SKM-1 treated with dmso at 0.1 percent for 144 hours (cell line): Measurements from ENCODE around the gene LPP.

ENCODE experiments used
- DNase-seq: peaks from one replicate; lab custom pipeline; 2025; ENCODE audit not compliant: unreplicated experiment; lab: John Stamatoyannopoulos, UW

LPP gene

DNA sequence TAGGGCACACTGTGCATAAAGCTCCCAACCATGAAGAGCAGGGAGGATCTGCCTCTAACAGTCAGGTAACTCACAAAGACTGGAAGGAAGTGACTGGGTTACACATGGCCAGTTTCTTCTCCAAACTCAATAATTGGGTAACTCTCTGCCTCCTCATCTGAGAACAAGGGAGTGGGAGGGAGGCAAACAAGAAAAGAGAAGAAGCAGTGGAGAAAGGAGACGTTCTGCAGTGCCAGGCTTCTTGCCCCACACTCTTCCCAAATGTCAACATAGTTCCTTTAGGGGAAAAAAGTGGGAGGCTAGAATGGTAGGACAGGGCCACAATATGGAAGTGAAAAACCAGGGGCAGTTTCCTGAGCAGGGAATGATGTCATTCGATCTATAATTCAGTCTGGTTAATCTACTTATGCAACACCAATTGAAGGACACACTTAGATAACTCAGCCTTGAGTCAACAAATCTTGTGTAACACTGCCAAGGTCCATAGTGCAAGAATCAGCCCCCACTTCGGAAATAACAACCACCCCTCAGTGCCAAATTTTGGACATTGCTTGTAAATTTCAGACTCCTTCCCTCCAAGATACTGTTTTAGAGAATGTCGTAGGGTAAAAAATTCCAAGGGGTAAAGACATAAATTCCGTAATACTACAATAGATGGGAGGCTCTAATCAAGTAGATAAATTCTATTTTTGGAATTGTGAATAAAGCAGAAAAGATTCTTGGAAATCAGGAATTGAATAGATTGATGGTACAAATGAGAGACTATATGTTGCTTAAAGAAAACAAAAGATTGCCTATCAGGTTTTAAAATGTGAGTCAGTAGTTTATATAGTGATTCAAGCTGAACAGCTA is 143.0 kb downstream of the LPP start:
- peak; percentile 91 for DNase-seq

DNA sequence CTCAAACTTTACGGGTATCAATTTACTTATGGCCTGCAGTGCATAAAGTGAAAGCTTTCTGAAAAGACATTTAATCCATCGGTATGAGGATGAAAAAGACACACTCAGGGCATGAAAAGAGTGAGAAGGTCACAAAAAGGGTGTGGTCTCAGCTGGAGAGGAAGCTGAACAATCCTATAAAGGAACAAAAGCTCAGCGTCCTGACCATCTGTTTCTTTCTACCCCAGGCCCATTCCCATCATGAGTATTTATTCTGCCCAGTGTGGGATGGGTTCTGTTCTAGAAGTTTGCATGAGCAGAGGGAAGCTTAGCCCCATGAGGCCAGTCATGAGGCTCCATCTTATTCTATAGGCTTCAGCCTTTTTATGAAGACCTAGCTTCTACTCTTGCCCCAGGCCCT is 144.6 kb downstream of the LPP start:
- no peak for DNase-seq

DNA sequence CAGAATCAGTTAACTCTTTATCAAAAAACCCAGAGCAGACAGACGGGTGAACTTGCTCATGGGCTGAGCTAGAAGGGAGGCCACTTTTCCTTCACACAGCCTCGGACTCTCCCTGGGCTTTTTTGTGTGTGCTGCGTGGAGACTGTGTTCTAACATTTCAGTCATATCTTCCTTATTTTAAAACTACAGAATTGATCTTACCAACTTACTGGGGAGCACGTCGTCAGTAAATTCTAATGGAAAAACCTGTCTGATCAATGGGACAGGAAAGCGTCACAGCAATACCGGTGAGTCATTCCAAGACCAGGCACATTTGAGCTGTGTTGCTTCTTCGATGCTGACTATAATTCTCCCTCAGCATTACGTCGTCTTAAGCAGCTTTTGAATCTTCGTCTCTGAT is 145.1 kb downstream of the LPP start:
- no peak for DNase-seq

- DNase-seq, result no peak
Observed at GRCh38 chr3:188299708-188300107, 145.8 kb downstream of the LPP start.

DNA sequence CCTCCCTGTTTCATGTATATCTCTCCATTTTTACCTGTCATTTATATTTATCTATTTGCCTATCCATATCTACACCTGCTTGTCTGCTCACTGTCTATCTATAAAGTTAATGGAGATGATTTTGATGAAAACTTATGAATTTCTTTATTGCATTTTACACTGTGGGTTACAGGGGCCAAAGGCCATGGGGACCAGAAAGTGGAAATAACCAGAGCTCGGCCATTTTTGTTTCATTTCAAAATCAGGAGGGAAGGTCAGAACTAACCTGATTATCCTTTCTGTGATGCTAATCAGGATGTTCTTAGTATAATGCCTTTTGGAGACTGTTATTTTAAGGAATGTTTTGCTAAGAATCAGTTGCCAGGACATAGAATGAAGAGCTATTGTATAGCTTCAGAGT is 147.2 kb downstream of the LPP start:
- DNase-seq, result no peak

DNA sequence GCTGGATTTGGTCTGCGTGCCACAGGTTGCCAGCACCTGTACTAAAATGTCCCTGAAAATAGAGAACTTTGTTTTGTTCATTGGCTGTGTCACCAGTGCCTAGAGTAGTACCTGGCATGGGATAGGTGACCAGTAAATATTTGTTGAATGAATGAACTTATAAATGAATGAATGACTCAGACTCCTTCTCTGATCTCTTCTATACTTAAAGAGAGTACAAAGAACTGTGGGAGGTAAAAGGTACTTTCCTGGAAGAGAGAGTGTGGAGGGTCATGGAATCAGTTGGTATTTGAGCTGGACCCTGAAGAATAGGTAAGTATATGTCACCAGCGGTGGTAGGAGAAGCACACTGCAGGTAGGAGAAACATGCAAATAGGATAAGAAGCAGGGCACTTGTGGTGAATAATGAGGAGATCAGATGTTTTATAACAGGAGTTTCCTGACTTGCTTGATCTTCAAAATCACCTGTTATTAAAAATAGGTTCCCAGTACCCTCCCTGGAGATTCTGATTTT is 149.4 kb downstream of the LPP start:
- DNase-seq, result no peak

DNA sequence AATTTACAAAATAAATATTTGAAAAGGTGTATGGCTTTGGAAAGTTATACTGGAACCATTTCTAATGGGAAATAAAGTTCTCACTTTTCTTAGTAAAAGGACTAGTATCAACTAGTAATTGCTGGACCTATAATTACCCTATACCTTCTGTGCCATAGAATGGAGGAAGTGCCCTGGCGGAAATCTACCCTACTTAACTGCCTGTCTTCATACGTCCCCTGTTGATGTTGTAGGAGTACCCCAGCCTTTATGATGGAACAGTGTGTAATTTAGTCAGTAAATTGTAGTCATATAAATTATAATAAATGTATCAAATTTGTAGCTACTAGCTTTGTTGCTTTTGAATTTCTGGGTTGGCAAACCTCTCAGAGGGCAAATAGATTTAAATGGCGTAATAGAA is 149.9 kb downstream of the LPP start:
- no peak for DNase-seq

- DNase-seq, result no peak
Observed at GRCh38 chr3:188304501-188304900, 150.5 kb downstream of the LPP start.

DNA sequence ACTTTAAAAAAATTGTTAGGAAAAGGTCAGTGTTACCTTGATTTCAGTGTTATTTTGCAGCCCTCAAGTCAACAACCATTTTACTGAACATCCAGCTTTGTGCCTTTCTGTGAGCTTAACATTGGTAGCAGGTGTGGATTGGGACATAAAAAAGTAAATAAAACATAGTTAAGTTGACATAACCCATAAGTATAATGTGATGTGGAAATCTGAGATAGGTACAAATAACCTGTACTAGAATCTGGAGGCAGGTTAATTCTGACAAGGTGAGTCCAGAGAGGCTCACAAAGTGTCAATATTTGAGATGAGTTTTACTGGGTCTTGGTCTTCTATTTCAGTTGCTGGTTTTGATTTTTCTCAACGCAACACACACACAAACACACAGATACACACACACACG is 151.3 kb downstream of the LPP start:
- DNase-seq, result no peak

DNA sequence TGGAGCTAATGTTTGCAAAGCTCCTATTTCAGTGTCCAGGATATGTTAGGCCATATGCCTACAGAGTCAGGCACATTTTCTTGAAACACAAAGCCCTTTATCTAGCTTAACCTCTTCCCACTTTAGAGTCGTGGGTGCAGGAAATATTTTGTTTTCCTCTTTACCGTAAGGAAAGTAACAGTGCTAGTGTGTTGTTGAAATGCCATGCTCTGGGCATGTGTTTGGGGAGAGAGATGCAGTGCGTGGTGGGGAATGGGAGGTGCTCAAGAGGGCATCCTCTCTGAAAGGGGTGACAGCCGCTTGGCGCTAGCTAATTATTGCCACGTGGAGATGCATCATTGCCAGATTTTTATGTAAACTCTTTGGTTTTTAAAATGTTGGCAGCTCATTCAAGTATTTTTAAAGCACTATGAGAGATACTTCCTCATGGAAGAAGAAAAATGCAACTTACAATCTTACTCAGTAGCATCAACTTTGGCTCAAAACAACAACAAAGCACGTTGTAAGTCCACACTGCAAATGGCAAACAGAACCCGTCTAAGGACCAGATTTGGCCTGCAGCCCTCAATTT is 152.6 kb downstream of the LPP start:
- no peak for DNase-seq

DNA sequence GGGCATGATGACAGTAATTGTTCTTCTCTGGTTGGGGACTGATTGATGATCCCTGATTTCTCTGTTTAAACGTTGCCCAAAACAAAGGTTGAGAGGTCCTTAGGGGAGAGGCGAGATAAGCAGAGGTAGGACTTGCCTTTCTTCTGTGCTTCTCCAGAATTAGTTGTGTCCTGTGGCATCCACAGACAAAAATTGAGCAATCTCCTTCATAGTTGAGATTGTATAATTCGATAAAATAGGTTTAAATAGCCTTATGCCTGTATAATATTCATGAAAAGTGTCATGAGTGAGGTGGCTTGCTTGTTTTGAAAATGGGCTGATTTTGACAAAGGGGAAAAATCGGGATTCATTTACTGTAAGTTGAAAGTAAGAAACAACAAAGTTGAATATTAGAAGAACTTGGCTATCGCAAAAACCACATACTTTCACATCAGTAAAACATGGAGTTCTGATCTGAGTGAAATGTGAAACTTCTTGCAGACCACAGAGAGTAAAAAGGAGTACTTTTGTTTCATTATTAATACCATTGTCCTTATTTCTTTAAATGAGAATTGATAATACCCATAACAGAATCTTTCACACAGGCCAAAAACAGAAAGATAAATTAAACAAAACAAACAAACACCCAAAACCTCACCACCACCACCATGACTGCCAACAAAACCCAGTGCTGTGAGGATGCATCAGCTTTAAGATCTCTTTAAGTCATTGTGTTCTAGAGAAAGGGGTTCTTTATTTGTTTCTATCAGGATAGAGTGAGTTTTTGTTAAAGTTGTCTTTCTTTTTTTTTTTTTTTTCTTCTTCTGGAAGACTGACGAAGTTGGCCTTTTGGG is 155.7 kb downstream of the LPP start:
- no peak for DNase-seq

GRCh38 chr3:188310270-188310710 is 156.3 kb downstream of the LPP start:
- DNase-seq, result no peak

DNA sequence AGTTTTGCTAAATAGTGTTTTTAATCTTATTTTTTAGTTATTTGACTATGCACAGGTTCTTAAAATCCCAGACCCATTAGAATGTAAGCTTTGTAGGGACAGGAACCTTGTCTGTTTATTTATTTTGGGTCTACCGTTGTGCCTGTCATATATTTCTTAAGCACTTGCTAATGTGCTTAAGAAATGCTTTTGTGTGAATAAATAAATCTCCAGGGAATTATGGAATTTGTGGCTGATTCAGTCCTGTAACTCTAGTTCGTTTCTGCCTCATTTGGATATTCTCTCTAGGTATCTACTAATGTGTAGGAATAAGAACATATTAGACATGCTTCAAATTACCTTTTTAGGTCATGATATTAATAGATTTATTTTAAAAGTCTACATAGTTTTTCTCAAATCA is 161.6 kb downstream of the LPP start:
- no peak for DNase-seq

GRCh38 chr3:188316021-188316722 is 162.2 kb downstream of the LPP start:
- DNase-seq, result no peak

DNA sequence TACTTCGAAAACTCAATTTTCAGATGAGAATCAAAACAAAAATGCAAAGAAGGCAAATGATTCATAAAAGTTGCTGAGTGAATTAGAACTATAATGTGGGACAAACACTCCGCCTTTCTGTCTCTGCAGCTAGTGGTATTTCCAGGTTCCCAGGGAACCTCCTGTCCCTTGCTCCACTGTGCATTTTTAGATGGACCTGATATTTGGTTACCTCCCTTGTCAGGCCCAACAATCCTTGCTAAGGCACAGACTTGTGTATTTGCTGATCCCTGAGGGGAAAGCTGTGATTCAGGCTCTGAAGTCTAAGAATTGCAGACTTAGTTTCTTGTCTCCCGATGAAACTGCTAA is 162.7 kb downstream of the LPP start:
- no peak for DNase-seq

DNA sequence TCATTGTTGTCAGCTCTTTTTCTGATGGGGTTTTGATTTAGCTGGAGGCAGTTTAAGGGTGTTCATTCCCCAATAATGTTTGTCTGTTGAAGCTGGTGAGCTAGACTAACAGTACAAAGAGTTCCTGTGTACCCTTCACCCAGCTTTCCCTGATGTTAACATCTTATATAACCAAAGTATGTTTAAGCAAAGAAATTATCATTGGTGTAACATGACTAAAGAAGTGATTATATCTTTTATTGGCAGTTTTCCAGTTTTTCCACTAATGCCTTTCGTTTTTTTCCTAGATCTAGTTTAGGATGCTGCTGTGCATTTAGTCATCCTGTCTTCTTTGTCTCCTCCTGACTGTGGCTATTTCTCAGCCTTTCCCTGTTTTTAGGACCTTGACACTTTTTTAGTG is 165.6 kb downstream of the LPP start:
- DNase-seq, result no peak

DNA sequence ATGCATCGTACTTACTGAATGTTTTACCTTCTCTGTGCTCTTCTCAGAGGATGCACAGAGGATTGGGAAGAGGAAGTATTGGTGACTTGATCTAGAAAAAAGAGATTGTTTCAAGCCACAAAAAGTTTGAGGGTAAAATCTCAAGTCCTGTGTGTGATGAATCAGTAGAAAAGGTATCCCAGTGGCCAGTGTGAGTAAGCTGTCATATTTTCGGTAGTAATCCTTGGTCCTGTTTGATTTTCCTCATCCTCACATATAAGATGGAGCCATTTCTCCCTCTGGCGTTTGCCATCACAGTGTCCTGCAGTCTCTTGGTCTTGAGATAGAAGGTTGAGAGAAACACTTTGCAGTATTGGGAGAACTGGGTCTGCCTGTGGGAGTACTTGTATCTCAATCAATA is 166.8 kb downstream of the LPP start:
- DNase-seq, result no peak

GRCh38 chr3:188321258-188321657 is 167.3 kb downstream of the LPP start:
- DNase-seq, result no peak

- DNase-seq, result no peak
Observed at GRCh38 chr3:188322135-188322887, 168.4 kb downstream of the LPP start.

GRCh38 chr3:188323067-188323842 is 169.3 kb downstream of the LPP start:
- DNase-seq, result no peak
